Sigmoid colon (tissue), 7 donors: ENCODE measurements around the gene CELF1. TPM values are rescaled to one million over a fixed set of nuclear protein-coding genes. Genes with fewer than 3 reads are reported as not detected.
A peak's percentile ranks its signal among the peaks of the same experiment; 100 is the strongest.

Experiments
- DNase-seq: peaks from one replicate; pipeline ENCODE4 v3.0.0-alpha.2; 2019
- H3K27ac ChIP-seq, 4 donors: fragments of 200-600 bp; sonication (generic); one replicate each; pipeline ENCODE4 v1.5.1; 2016 to 2019; ENCODE audit warnings: mild to moderate bottlenecking in 1 of 4
- H3K27me3 ChIP-seq, 3 donors: fragments of 200-600 bp; sonication (generic); one replicate each; pipeline ENCODE4 v1.5.1; 2019; ENCODE audit warnings: mild to moderate bottlenecking in 1 of 3
- H3K36me3 ChIP-seq, 4 donors: fragments of 200-600 bp; sonication (generic); one replicate each; pipeline ENCODE4 v1.5.1; 2016 to 2019
- H3K4me1 ChIP-seq, 4 donors: fragments of 200-600 bp; sonication (generic); one replicate each; pipeline ENCODE4 v1.5.1; 2017 to 2019
- H3K4me3 ChIP-seq, 4 donors: fragments of 200-600 bp; sonication (generic); one replicate each; pipeline ENCODE4 v1.5.1; 2017 to 2019; ENCODE audit warnings: mild to moderate bottlenecking in 2 of 4, moderate library complexity in 1 of 4
- H3K9me3 ChIP-seq, 4 donors: fragments of 200-600 bp in 3 of 4; sonication (generic) in 3 of 4; one replicate each; pipeline versions ENCODE4 v1.5.1 to v1.6.1; 2013 to 2019
- EP300 ChIP-seq, 4 donors: sonication (generic); formaldehyde crosslinking; IDR thresholded peaks; one replicate each; pipeline ENCODE4 v1.6.1; 2017; ENCODE audit warnings: antibody characterized with exemption in 4 of 4
- POLR2A ChIP-seq, 2 donors: fragments of 450-650 bp; IDR thresholded peaks; one replicate each; pipeline ENCODE4 v1.6.1; 2016; ENCODE audit warnings: antibody characterized with exemption in 2 of 2, mild to moderate bottlenecking in 2 of 2, moderate library complexity in 2 of 2
- POLR2AphosphoS5 ChIP-seq, 4 donors: sonication (generic); formaldehyde crosslinking; IDR thresholded peaks; one replicate each; pipeline ENCODE4 v1.6.1; 2017; ENCODE audit warnings: antibody characterized with exemption in 4 of 4
- WGBS, 2 donors: extraction: QIAGEN DNeasy Blood & Tissue Kit; methylation state at CpG; one replicate each; pipeline ENCODE4 v1.1.7; 2013; 5-methylcytosine and 5-hydroxymethylcytosine counted together
- intact Hi-C: fragments of 100-400 bp; cut with DNase I; formaldehyde crosslinking; loops from one replicate; pipeline ENCODE4 v1.15.1; 2023
- polyA plus RNA-seq, 3 donors: library from polyadenylated mRNA; stranded (reverse); fragments of 200-250 nt; gene quantifications; one replicate each; pipeline ENCODE4 v1.2.3, GENCODE V29; 2013
- total RNA-seq, 4 donors: library from RNA; depleted of rRNA; stranded (reverse); fragments of >200 nt; gene quantifications; one replicate each; pipeline ENCODE4 v1.1.0, GENCODE V29; 2016
- TF ChIP-seq, protein P1 (sequence below), 4 experiments: fragments of 450-650 bp in 3 of 4; fragments of 200-600 bp in 1 of 4; IDR thresholded peaks; one replicate each; pipeline ENCODE4 v1.5.1; 2016 to 2019; ENCODE audit warnings: antibody characterized with exemption in 4 of 4, mild to moderate bottlenecking in 3 of 4, moderate library complexity in 2 of 4
- donor health status: healthy with polysubstance abuse.
- donor health status: Bipolar disorder and iron deficiency.
- donor health status: healthy.

Gene CELF1
- total and polyA plus RNA-seq, 7 donors: 9.0 to 188 (median 87.2) TPM

GRCh38 chr11:47511917-47512316, 41.0 kb downstream of the CELF1 start:
- 86 to 87% methylated on average over 7 of the region's 7 CpGs for WGBS, 2 donors
- TF ChIP-seq POLR2AphosphoS5 (IDR thresholded peaks at IDR 0.05) (no peak), POLR2A (IDR thresholded peaks at IDR 0.05) (no peak), EP300 (IDR thresholded peaks at IDR 0.05) (no peak)
- TF ChIP-seq, protein P1, sequence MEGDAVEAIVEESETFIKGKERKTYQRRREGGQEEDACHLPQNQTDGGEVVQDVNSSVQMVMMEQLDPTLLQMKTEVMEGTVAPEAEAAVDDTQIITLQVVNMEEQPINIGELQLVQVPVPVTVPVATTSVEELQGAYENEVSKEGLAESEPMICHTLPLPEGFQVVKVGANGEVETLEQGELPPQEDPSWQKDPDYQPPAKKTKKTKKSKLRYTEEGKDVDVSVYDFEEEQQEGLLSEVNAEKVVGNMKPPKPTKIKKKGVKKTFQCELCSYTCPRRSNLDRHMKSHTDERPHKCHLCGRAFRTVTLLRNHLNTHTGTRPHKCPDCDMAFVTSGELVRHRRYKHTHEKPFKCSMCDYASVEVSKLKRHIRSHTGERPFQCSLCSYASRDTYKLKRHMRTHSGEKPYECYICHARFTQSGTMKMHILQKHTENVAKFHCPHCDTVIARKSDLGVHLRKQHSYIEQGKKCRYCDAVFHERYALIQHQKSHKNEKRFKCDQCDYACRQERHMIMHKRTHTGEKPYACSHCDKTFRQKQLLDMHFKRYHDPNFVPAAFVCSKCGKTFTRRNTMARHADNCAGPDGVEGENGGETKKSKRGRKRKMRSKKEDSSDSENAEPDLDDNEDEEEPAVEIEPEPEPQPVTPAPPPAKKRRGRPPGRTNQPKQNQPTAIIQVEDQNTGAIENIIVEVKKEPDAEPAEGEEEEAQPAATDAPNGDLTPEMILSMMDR (IDR thresholded peaks at IDR 0.05): no peak
- Histone ChIP-seq H3K36me3 (no peaks in the 10 kb centered on the region), H3K9me3 (no peaks in the 10 kb centered on the region), H3K27me3 (no peaks in the 10 kb centered on the region), H3K4me1 (peaks cover 0 to 100% (median 92%) of the 10 kb centered on the region in 4 donors), H3K4me3 (no peak overlapping the region), H3K27ac (peak overlapping the region in 3 of 4 donors; percentile 57 to 67 (median 67))
- no peak for DNase-seq
- intact Hi-C loops: no loop called here

- 87 to 92% methylated on average over 7 of the region's 7 CpGs for WGBS, 2 donors
- Histone ChIP-seq H3K9me3 (no peaks in the 10 kb centered on the region), H3K4me1 (peaks cover 0 to 93% (median 87%) of the 10 kb centered on the region in 4 donors), H3K4me3 (no peak overlapping the region), H3K27me3 (no peaks in the 10 kb centered on the region), H3K36me3 (no peaks in the 10 kb centered on the region), H3K27ac (peak overlapping the region in 3 of 4 donors; percentile 24 to 56 (median 52))
- intact Hi-C loops: no loop called here
- TF ChIP-seq, protein P1 (IDR thresholded peaks at IDR 0.05): no peak
- TF ChIP-seq EP300 (IDR thresholded peaks at IDR 0.05) (no peak), POLR2A (IDR thresholded peaks at IDR 0.05) (no peak), POLR2AphosphoS5 (IDR thresholded peaks at IDR 0.05) (no peak)
- no peak for DNase-seq
These were observed 42.7 kb downstream of the CELF1 start for GRCh38 chr11:47510209-47510608.

GRCh38 chr11:47509077-47509536, 43.8 kb downstream of the CELF1 start:
- peaks cover 0 to 93% (median 78%) of the 10 kb centered on the region in 4 donors for H3K4me1 ChIP-seq
- TF ChIP-seq POLR2AphosphoS5 (IDR thresholded peaks at IDR 0.05) (no peak), POLR2A (IDR thresholded peaks at IDR 0.05) (no peak), EP300 (IDR thresholded peaks at IDR 0.05) (no peak)
- TF ChIP-seq, protein P1 (IDR thresholded peaks at IDR 0.05): no peak
- H3K9me3 ChIP-seq: no peaks in the 10 kb centered on the region
- WGBS, 2 donors: 8 to 43% methylated on average over 4 of the region's 4 CpGs
- intact Hi-C loops: no loop called here
- peak overlapping the region; percentile 33 to 56 (median 44) for H3K27ac ChIP-seq
- no peaks in the 10 kb centered on the region for H3K27me3 ChIP-seq
- no peaks in the 10 kb centered on the region for H3K36me3 ChIP-seq
- no peak overlapping the region for H3K4me3 ChIP-seq
- DNase-seq: no peak

- 85 to 89% methylated on average over 8 of the region's 8 CpGs for WGBS, 2 donors
- no peaks in the 10 kb centered on the region for H3K36me3 ChIP-seq
- peaks cover 0 to 91% (median 75%) of the 10 kb centered on the region in 4 donors for H3K4me1 ChIP-seq
- DNase-seq: no peak
- H3K9me3 ChIP-seq: no peaks in the 10 kb centered on the region
- H3K27me3 ChIP-seq: no peaks in the 10 kb centered on the region
- no peak overlapping the region for H3K4me3 ChIP-seq
- peak overlapping the region; percentile 33 to 56 (median 44) for H3K27ac ChIP-seq
- TF ChIP-seq EP300 (IDR thresholded peaks at IDR 0.05): no peak
- TF ChIP-seq POLR2A (IDR thresholded peaks at IDR 0.05): no peak
- no peak for TF ChIP-seq POLR2AphosphoS5 (IDR thresholded peaks at IDR 0.05)
- TF ChIP-seq, protein P1 (IDR thresholded peaks at IDR 0.05): no peak
- intact Hi-C loops: no loop called here
These were observed 44.5 kb downstream of the CELF1 start for GRCh38 chr11:47508240-47508957.
